CD4-positive, alpha-beta T cell treated with Interleukin-17A for 4 hours (primary cell): ENCODE data around the gene PSMD4.

ENCODE experiments used
- DNase-seq: peaks from one replicate; pipeline ENCODE4 v3.0.0-alpha.2; 2020; ENCODE audit warnings: mixed read lengths

The PSMD4 gene

GRCh38 chr1:151311011-151311410 lies 56.5 kb downstream of the PSMD4 start:
- no peak for DNase-seq

- DNase-seq, result peak; percentile 76
Measured at GRCh38 chr1:151311589-151312331, 57.2 kb downstream of the PSMD4 start.

- DNase-seq, result no peak
Measured at GRCh38 chr1:151312411-151312810, 57.9 kb downstream of the PSMD4 start.

DNA sequence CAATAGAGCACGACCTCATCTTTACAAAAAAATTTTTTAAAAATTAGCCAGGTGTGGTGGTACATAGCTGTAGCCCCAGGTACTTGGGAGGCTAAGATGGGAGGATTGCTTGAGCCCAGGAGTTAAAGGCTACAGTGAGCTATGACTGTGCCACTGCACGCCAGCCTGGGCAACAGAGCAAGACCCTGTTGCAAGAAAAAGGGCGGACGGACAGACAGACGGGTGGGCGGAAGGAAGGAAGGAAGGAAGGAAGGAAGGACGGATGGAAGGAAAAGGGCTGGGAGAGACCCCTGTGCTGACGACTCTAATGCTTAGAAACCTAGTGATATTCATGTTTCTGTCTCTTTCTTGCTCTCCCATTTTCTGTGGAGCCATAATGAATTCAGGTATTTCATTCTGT lies 58.3 kb downstream of the PSMD4 start:
- no peak for DNase-seq

GRCh38 chr1:151313501-151313900 lies 59.0 kb downstream of the PSMD4 start:
- no peak for DNase-seq

- DNase-seq, result no peak
Measured at GRCh38 chr1:151314137-151314875, 59.8 kb downstream of the PSMD4 start.

GRCh38 chr1:151315565-151316235 lies 61.2 kb downstream of the PSMD4 start:
- no peak for DNase-seq
